GM13977 (cell line): ENCODE results near the gene TMEM120B.

ENCODE experiments used
- DNase-seq: peaks from one replicate; pipeline ENCODE4 v3.0.0; 2012; ENCODE audit warnings: low spot score
- CTCF ChIP-seq: IDR thresholded peaks from 2 replicates; pipeline ENCODE4 v1.5.1; 2012; ENCODE audit warnings: mild to moderate bottlenecking, control low read depth; ENCODE audit not compliant: insufficient read depth; ENCODE audit errors: extremely low read depth, missing control alignments
- in situ Hi-C: fragments of 300-500 bp; cut with MboI; formaldehyde crosslinking; loops from one replicate; pipeline ENCODE4 v1.12.0; 2022; ENCODE audit warnings: low sequenced_read_pairs, low pct_unique_long_range_greater_than_20kb, mixed read lengths, inconsistent platforms; ENCODE audit not compliant: unreplicated experiment

Gene TMEM120B

DNA sequence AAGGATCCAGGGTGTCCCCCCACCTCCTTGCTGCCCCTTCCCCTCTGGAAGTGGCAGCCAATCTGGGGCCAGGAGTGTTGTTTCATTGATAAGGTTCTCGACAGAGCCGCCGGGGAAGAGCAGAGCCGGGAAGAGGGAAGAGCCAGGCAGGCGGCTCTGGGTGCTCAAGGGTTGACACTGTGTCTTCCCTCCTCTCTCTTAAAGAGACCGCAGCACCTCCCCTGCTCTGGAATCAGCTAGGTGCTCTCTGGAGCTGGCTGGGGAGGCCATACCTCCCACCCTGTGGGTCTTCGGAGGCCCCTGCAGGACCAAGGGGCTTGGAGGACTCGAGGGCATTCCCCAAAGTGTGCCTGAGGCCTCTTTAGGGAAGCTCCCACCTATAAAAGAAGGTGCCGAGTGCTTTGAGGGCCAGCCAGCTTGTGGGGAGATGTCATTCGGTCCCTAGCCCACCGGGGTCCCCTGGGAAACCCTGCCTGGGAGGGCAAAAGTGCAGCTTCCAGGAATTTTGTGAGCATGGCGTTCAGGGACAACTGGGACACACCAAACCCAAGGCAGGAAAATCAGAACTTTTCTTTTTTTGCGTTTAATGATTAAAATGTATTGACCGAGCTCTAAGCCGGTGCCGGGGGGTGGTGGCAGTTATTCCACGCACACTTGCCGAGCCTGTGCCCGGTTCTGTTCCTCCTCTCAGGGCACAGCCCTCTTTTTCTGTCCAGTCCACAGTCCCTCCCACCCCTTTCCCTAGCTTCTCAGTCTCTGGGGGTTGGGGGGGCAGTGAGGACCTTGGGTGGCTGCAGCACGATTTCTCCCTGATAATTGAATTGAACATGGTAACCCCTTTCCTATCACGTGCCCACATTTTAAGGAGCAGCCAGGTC is 94.2 kb downstream of the TMEM120B start:
- in situ Hi-C loops, result no loop called here
- no peak for TF ChIP-seq CTCF
- DNase-seq, result no peak

GRCh38 chr12:121807642-121808347 is 95.2 kb downstream of the TMEM120B start:
- DNase-seq, result no peak
- TF ChIP-seq CTCF, result no peak
- in situ Hi-C loops, result no loop called here

GRCh38 chr12:121808623-121809022 is 96.1 kb downstream of the TMEM120B start:
- DNase-seq, result no peak
- TF ChIP-seq CTCF, result no peak
- in situ Hi-C loops, result no loop called here

DNA sequence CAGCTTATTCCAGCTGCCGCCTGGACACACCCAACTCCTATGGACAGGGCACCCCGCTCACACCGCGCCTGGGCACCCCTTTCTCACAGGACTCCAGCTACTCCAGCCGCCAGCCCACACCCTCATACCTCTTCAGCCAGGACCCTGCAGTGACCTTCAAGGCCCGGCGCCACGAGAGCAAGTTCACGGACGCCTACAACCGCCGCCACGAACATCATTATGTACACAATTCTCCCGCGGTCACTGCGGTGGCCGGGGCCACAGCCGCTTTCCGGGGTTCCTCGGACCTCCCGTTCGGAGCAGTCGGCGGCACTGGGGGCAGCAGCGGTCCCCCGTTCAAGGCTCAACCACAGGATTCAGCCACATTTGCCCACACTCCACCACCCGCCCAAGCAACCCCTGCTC is 97.2 kb downstream of the TMEM120B start:
- in situ Hi-C loops, result no loop called here
- DNase-seq, result no peak
- no peak for TF ChIP-seq CTCF

DNA sequence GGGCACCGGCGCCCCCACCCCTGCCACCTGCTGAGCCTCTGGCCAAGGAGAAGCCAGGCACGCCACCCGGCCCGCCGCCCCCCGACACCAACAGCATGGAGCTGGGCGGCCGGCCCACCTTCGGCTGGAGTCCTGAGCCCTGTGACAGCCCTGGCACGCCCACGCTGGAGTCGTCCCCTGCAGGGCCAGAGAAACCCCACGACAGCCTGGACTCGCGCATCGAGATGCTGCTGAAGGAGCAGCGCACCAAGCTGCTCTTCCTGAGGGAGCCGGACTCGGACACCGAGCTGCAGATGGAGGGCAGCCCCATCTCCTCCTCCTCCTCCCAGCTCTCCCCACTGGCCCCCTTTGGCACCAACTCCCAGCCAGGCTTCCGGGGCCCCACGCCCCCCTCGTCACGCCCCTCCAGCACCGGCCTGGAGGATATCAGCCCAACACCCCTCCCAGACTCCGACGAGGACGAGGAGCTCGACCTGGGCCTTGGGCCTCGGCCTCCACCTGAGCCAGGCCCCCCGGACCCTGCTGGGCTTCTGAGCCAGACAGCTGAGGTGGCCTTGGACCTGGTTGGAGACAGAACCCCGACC is 97.8 kb downstream of the TMEM120B start:
- in situ Hi-C loops, result no loop called here
- DNase-seq, result no peak
- TF ChIP-seq CTCF, result no peak

DNA sequence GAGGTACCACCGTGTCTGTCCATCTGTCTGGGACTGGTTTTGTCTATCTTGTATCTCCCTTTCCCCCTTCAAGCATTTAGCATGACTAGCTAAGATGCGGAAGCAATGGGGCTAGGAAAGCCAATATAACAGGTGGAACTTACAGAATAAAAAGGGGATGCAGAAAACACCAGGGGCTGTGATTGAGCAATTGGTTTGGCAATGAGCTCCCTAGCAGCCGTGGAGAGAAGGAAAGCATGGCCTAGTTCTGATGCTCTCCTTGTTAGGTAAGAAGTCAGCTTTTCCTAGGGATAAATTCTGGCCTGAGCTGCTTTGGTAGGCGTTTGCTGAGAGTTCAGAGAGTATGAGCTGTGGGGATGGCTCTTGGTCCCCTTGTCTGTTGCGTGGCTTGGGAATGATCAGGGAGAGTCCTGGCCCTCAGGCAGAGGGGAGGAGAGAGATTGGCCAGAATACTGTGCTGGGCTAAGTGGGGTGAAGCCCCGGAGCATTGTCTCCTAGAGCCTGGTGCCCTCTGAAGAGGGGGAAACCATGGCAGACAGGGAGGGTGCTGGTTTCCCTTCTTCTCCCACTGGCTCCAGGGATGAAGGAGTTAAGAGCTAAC is 98.4 kb downstream of the TMEM120B start:
- no peak for TF ChIP-seq CTCF
- DNase-seq, result no peak
- in situ Hi-C loops, result no loop called here
